ENCODE measurements around the gene FNBP1L.
"Not testable (repeated sequence)": the region's sequence is repeated elsewhere in the genome, so short reads cannot be mapped to it uniquely, and the experiment has no call there.

FNBP1L gene

DNA sequence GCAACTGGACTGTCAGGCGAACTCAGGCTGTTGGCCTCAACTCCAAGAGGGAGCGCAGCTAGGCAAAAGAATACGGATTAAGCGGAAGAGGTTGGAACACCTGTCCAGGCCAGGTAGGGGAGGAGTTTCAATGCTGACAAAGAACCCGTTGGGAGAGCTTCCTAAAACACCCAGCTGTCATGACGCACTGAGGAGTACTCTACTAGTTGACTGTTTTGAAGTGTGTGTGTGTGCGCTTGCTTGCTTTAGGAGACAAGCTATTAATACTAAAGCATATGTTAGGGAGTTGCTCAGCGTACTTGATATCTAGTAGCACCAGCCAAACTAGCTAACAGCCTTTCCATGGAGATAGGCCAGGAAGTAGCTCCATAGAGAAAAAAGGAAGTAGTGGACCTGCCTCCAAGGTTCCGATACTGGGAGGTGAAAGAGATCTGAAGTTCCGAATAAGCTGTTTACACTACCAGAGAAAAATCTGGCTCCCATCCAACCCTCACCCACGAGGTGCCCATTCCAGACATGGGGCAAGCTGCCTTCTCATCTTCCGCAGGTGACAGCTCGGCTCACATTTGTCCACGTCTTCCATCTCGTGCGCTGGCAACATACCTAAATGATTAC lies 974 bp upstream of the FNBP1L start:
- peak; percentile 15 for DNase-seq

DNA sequence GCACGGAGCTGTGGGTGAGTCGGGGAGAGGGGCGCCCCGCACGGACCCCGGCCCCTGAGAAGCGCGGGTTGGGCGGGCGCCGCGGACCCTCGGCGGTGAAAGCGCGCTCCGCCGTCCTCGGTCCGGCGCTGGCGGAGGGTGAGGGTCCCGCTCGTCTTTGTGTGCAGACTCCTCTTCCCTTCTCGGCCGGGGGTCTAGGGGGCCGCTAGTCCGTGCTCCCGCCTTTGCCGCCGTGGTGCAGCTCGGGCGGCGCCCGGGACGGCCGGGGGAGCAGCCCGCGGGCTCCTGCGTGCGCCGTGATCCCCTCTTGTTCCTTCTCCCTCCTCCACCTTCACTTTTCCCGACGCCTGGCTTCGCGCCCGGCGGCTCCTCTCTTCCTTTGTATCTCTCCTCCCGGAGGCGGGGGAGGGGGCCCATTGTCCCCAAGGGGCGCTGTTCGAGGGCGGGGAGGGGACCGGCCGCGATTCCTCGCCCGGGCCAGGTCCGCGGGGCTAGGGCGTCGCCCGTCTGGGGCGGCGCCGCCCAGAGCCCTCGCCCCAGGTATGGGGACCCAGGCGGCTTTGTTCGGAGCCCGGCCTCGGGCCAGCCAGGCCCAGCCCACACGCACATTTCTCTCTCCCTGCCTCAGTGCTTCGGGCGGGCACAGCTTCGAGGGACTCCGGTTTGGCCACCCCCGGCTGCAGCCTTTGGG lies 519 bp downstream of the FNBP1L start:
- peak; percentile 73 for DNase-seq

DNA sequence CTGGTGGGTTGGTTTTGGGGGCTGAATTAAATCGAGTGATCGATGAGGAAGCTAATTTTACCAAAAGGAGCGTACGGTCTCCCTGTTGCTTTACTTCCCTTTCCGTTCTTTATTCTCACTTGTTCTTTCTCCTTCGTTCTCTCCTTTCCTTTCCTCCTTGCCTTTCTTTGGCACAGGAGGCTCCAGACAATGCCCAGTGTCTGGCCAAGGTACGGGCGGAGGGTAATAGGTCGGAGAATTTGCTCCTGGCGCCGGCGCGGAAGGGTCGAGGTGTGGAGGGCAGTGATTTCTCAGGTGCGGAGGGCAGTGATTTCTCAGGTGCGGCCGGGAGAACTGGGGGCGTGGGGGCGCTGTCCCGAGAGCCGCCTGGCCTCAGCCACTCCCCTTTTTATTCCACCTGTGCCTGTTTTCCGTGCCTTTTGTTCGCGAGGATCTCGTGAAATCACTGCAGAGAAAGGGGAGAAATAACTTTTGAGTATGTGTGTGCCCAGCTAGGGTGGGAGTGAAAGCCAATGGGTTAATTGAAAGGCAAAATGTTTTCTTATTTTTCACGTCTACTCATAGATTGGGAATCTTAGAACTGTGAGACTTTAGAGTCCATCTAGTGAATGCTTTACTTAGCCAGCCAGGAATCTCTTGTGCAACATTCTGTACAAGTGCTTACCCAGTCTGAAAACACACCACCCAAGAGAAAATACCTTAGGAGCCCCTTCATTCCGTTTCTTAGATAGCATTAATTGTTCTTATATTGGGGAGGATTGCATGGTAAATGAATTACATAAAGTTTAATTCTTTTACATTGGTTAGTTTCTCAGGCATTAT lies 1.3 kb downstream of the FNBP1L start:
- peak; percentile 10 for DNase-seq

DNA sequence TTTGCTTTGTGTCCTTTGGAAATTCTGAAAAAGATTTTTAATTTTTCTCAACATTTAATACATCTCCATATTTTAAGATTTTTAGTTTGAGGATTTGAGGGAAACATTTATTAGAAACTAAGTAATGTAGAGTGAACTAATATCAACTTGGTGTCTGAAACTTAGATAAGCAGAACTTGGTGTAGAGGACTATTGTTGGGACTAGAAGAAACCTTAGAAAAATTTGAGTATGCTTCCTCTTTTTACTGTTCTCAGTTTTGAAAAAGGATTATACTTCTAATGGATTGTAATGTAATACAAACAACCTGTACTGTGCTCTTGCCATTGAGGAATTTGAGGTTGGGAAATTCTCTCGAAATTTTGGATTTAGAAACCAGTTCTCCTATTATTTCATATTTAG lies 2.4 kb downstream of the FNBP1L start:
- DNase-seq = no peak

DNA sequence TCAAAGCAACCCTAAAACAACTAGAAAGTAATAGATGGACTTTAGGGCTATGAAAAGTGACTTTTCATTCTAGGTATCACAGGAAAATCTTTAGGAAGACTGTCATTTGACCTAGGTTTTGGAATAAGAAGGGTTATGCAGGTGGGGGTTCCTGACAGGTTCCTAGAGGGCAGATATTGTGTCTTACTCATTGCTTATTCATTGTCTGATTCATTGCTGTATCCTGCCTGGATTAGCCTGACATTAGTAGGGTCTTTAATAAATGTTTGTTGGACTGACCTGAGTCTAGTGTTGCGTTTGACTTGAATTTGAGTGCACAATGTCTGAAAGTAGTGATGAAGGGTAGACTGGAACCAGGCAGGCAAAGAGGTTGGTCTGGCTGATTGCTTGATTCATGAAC lies 6.0 kb downstream of the FNBP1L start:
- no peak for DNase-seq

DNA sequence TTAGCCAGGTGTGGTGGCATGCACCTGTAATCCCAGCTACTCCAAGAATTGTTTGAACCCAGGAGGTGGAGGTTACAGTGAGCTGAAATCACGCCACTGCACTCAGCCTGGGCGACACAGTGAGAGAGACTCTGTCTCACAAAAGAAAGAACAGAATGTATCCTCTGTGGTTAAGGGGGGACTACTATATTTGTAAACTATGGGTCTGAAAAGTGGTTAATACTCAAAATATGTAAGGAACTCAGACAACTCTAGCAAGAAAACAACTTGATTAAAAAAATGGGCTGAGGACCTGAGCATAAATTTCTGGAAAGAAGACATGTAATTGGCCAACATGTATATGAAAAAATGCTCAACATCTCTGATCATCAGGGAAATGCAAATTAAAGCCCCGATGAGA lies 11.2 kb downstream of the FNBP1L start:
- no peak for DNase-seq

DNA sequence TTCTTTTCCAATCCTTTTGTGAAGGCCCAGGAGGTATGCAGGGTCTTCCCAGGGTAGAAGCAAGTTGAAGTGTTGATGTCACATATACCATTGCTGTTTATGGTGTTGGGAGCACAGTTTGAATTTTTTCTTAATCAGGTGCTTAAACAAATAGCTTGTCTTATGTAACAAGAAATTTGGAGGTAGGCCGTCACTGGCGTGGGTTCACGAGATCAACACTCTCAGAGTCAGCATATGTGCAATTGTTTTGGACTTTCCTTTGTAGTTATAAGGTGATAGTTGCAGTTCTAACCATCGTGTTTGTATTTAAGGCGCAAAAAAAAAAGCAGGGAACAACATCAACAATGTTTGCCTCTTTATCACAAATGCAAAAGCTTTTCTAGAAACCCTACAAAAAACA lies 13.3 kb downstream of the FNBP1L start:
- no peak for DNase-seq

DNA sequence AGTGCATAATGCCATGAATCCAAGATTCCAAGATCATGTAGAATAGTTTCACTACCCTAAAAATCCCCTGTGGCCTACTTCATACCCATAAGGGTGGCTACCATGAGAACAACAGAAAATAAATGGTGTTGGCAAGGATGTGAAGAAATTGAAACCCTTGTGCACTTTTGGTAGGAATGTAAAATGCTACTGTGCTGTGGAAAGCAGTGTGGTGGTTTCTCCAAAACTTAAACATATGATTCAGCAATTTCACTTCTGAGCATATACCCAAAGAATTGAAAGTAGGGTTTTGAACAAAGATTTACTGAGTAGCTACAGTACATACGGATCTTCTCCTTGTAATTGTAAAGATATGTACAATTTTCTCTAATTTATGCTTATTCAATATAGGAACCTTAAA lies 16.0 kb downstream of the FNBP1L start:
- DNase-seq = no peak

DNA sequence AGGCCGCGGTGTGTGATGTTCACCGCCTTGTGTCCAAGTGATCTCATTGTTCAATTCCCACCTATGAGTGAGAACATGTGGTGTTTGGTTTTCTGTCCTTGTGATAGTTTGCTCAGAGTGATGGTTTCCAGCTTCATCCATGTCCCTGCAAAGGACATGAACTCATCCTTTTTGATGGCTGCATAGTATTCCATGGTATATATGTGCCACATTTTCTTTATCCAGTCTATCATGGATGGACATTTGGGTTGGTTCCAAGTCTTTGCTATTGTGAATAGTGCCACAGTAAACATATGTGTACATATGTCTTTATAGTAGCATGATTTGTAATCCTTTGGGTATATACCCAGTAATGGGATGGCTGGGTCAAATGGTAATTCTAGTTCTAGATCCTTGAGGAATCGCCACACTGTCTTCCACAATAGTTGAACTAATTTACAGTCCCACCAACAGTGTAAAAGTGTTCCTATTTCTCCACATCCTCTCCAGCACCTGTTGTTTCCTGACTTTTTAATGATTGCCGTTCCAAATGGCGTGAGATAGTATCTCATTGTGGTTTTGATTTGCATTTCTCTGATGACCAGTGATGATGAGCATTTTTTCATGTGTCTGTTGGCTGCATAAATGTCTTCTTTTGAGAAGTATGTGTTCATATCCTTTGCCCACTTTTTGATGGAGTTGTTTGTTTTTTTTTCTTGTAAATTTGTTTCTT lies 17.6 kb downstream of the FNBP1L start:
- DNase-seq = not testable (repeated sequence)

DNA sequence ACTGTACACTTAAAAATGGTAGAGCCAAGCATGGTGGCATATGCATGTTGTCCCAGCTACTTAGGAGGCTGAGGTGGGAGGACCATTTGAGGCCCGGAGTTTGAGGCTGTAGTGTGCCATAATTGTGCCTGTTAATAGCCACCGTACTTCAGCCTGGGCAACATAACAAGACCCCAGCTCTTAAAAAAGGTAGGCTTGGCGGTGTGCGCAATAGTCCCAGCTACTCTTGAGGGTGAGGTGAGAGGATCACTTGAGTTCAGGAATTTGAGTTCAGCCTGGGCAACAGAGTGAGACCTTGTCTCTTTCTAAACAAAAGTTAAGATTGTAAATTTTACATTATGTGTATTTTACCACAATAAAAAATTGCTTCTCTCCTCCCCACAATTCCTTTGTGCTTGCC lies 19.7 kb downstream of the FNBP1L start:
- DNase-seq = no peak

DNA sequence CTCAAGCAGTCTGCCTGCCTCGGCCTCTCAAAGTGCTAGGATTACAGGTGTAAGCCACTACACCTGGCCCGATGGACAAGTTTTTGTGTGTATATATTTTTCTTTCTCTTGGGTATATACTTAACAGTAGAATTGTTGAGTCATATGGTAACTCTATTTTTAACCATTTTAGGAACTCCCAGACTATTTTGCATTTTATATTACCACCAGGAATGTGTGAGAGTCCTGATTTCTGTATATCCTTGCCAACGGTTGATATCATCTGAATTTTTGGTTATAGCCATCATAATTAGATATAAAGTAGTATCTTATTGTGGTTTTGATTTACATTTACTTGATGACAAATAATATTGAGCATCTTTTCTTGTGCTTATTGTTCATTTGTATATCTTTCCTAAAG lies 20.7 kb downstream of the FNBP1L start:
- DNase-seq = no peak

DNA sequence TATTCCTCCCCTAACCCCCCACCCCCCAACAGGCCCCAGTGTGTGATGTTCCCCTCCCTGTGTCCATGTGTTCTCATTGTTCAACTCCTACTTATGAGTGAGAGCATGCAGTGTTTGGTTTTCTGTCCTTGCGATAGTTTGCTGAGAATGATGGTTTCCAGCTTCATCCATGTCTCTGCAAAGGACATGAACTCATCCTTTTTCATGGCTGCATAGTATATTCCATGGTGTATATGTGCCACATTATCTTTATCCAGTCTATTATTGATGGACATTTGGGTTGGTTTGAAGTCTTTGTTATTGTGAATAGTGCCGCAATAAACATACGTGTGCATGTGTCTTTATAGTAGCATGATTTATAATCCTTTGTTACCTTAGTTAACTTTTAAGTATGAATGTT lies 21.3 kb downstream of the FNBP1L start:
- not testable (repeated sequence) for DNase-seq

DNA sequence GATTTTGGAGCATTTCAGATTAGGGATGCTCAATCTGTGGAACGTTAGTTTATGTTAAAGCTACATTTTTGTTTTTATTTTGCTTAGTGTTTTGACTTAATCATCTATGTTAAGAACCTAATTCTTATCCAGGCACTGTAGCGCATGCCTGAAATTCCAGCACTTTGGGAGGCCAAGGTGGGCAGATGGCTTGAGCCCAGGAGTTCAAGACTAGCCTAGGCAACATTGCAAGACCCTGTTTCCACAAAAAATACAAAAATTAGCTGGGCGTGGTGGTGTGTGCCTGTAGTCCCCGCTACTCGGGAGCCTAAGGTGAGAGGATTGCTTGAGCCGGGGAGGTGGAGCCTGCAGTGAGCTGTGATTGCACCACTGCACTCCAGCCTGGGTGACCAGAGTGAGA lies 23.4 kb downstream of the FNBP1L start:
- no peak for DNase-seq

DNA sequence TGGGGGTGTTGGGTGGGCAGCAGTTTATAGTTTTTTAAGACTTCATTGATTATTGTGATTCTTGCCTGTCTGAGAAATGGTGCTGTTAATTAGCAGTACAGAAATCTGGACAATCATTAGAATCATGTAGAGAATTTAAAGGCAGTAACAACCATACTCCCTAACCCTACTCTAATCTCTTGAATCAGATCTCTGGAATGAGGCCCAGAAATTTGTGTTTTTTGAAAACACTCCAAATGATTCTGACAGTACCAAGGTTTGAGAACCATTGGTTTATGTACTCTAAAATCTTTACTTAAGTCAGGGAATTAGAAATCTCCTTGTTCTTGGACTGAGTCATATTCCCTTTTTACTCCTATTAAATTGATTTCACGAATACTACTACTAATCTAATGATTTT lies 24.0 kb downstream of the FNBP1L start:
- DNase-seq = no peak

DNA sequence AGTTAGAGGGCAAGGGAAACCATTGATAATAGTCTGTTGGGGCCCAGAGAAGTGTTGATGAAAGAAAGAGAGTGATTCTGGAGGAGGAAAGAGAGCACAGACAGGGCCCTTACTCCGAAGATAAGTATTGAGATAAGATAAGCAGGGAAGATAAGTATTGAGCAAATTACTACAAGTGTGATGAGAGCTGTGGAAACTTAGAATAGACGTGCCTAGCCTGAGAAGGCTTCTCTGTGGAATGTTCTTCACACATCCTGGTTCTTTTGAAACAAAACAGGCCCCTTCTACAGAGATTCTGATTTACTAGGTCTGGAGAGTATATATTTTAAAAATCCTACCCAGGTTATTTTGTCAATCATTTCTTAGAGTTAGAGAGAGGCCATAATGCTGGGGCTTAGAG lies 26.4 kb downstream of the FNBP1L start:
- no peak for DNase-seq

DNA sequence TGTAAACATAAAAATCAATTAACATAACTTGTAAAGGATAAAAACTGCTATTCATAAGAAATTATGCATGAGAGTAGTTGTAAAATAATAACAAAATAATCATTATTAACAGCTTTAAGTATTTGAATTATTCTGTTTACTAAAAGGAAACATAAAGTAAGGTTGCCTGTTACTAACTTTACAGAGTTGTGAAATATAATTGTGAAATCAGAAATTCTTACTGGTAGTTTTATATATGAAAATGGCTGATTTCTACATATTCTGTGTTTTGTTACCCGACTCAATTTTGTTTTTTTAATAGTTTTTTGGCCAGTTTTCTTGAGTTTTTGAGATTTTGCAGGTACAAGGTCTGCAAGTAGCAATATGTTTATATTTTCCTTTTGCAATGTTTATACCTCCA lies 27.8 kb downstream of the FNBP1L start:
- no peak for DNase-seq

DNA sequence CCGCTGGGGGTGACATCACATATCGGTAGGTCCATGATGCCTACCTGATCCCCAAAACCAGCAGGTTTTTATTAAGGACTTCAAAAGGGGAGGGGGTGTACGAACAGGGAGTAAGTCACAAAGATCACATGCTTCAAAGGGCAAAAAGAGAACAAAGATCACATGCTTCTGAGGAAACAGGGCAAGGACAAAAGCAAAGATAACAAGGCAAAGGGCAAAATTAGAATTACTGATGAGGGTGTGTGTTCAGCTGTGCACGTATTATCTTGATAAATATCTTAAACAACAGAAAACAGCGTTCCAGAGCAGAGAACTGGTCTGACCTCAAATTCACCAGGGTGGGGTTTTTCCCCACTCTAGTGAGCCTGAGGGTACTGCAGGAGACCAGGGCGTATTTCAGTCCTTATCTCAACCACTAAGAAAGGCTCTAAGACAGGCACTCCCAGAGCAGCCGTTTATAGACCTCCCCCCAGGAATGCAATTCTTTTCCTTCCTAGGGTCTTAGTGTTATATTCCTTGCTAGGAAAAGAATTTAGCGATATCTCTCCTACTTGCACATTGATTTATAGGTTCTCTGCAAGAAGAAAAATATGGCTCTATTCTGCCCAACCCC lies 31.3 kb downstream of the FNBP1L start:
- DNase-seq = not testable (repeated sequence)

DNA sequence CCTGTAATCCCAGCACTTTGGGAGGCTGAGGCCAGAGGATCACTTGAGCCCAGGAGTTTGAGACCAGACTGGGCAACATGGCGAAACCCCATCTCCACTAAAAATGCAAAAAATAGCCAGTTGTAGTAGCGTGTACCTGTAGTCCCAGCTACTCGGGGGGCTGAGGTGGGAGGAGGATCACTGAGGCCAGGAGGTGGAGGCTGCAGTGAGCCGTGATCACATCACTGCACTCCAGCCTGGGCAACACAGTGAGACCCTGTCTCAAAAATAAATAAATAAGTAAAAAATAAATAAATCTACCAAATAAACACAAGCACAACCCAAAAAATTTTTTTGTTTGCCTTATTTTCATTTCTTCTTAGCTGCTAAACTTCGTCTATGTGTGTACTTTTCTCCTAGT lies 34.0 kb downstream of the FNBP1L start:
- DNase-seq = not testable (repeated sequence)

DNA sequence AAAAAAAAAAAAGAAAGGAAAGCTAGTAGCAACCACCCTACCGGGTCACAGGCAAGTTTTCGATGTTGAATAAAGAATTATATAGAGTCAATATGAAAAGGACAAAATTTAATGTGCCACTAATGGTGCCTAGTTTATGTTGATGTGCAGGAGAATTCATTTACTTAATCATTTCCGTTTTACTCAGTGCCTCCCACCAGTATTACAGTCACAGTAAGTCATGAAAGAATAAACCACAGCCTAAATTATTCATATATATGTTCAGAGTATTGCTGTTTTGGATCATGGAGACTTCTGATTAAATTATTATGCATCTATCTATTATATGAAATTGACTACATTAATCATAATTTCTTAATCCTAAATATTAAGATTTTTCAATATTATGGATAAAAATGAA lies 35.3 kb downstream of the FNBP1L start:
- DNase-seq = no peak

DNA sequence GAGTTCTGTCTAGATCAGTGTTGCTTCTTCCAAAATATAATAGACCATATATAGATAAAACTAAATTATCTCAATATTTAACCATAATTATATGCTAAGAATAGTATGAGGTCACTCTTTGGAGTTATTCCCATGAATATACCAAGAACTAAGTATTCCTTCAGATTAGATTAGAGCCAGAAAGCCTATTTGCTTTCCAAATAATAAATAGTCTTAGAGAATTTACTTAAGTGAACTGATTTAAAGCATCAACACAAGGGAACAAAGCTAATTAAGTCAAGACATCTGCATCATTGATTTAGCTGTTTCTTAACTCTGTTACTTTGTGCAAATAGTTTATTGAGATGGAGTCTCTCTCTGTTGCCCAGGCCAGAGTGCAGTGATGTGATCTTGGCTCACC lies 35.7 kb downstream of the FNBP1L start:
- DNase-seq = no peak

DNA sequence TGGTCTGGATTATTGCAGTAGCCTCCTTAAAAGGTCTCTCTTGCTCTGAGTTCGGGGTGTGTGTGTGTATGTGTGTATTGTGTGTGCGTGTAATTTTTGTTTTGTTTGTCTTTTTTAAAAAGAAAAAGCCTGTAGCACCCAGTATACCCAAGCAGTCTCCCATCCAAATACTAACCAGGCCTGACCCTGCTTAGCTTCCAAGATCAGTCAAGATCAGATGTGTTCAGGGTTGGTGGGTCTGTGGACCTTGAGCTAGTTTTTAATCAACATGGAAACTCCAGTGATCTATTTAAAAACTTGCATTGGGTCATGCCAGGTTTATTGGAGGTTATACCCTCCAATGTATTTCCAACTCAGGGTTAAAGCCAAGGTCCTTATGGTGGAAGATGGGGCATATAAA lies 40.3 kb downstream of the FNBP1L start:
- no peak for DNase-seq

DNA sequence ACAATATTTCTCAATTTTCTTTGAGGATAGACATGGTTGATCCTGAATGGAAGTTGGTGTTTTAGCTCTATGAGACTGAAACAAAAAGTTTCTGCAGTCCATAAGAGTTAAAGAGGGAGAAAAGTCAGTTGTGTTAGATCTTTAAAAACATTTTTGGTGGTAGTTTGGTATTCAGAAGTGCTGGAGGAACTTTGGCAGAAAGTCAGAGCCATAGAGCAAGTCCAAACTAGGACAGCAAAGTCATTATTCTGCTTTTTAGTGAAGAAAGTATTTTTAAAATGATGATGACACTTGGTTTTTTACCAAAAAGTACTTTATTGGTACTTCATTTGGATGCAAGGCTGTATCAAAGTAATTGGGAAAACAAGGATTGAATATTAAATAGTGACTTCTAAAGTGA lies 41.8 kb downstream of the FNBP1L start:
- DNase-seq = no peak

DNA sequence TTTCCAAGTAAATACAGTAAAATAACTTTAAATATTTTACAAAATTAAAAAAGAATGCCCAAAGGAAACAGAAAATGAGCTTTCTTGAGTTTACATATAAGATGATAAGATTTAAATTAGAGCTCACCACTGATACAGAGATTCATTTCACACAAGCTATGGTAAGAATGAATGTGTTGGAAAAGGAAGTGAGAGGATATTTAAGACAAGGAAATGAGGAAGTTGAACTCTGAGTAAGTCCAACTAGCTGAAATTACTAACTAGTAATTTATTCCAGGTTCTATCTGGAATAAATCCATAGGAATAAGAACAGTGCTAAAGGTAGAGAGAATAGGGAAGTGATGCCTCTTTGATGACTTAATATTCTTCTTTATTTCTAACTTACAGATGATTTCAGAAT lies 42.4 kb downstream of the FNBP1L start:
- DNase-seq = no peak

Measured in NCI-H1436 (cell line).